Fibroblast of the conjunctiva (primary cell): ENCODE data around the gene LAIR1.
"Not testable (repeated sequence)": the region's sequence is repeated elsewhere in the genome, so short reads cannot be mapped to it uniquely, and the experiment has no call there.

Experiments
- DNase-seq: peaks from one replicate; pipeline ENCODE4 v3.0.0-alpha.2; 2010; ENCODE audit warnings: low read depth

The LAIR1 gene

GRCh38 chr19:54376610-54377285 lies 12.0 kb upstream of the LAIR1 start:
- no peak for DNase-seq

GRCh38 chr19:54375181-54375938 lies 10.6 kb upstream of the LAIR1 start:
- not testable (repeated sequence) for DNase-seq

GRCh38 chr19:54373781-54374631 lies 9.3 kb upstream of the LAIR1 start:
- no peak for DNase-seq

GRCh38 chr19:54371453-54371852 lies 6.7 kb upstream of the LAIR1 start:
- not testable (repeated sequence) for DNase-seq

GRCh38 chr19:54370434-54370796 lies 5.7 kb upstream of the LAIR1 start:
- not testable (repeated sequence) for DNase-seq

GRCh38 chr19:54369688-54370433 lies 5.1 kb upstream of the LAIR1 start:
- not testable (repeated sequence) for DNase-seq

- no peak for DNase-seq
Measured at GRCh38 chr19:54369082-54369687, 4.5 kb upstream of the LAIR1 start.

GRCh38 chr19:54366811-54367210 lies 2.1 kb upstream of the LAIR1 start:
- DNase-seq: no peak

- not testable (repeated sequence) for DNase-seq
Measured at GRCh38 chr19:54365798-54366197, 1.1 kb upstream of the LAIR1 start.

GRCh38 chr19:54361680-54362422 lies 2.9 kb downstream of the LAIR1 start:
- not testable (repeated sequence) for DNase-seq

GRCh38 chr19:54359149-54359820 lies 5.4 kb downstream of the LAIR1 start:
- not testable (repeated sequence) for DNase-seq

GRCh38 chr19:54357381-54357780 lies 7.3 kb downstream of the LAIR1 start:
- no peak for DNase-seq

- DNase-seq: no peak
Measured at GRCh38 chr19:54356444-54357056, 8.2 kb downstream of the LAIR1 start.

GRCh38 chr19:54355675-54356074 lies 9.1 kb downstream of the LAIR1 start:
- no peak for DNase-seq

GRCh38 chr19:54354761-54355160 lies 10.0 kb downstream of the LAIR1 start:
- no peak for DNase-seq

- DNase-seq: no peak
Measured at GRCh38 chr19:54352546-54352945, 12.2 kb downstream of the LAIR1 start.

GRCh38 chr19:54352041-54352440 lies 12.7 kb downstream of the LAIR1 start:
- DNase-seq: no peak

GRCh38 chr19:54351474-54351873 lies 13.3 kb downstream of the LAIR1 start:
- no peak for DNase-seq

GRCh38 chr19:54345938-54346386 lies 18.8 kb downstream of the LAIR1 start:
- DNase-seq: no peak

GRCh38 chr19:54343868-54344267 lies 20.9 kb downstream of the LAIR1 start:
- no peak for DNase-seq
